GM12878 (cell line): ENCODE data around the gene GVQW3. TPM values are rescaled to one million over a fixed set of nuclear protein-coding genes. Genes with fewer than 3 reads are reported as not detected.

ENCODE experiments used
- ATAC-seq: fragments of 200-7000 bp; cut with Tn5 transposase; 3 replicates; pipeline ENCODE4 v1.9.1; 2020; ENCODE audit warnings: mild to moderate bottlenecking, moderate library complexity
- BruUV-seq: library from RNA; stranded (reverse); fragments of 400-500 nt; replicated peaks from 2 replicates; lab custom pipeline; 2021; lab: Mats Ljungman, UMichigan
- CTCF ChIA-PET: fragments of 300-600 bp; sonication (Branson Sonifier 250); formaldehyde crosslinking; extraction: SDS; loops from one replicate; lab custom pipeline; 2021; ENCODE audit warnings: inconsistent platforms; lab: Yijun Ruan, JAX
- POLR2A ChIA-PET: fragments of 350-600 bp; formaldehyde crosslinking; extraction: SDS; loops from one replicate; lab custom pipeline; 2021; ENCODE audit warnings: inconsistent platforms; lab: Charles Lee
- RAD21 ChIA-PET: fragments of 300-600 bp; sonication (Branson Sonifier 250); formaldehyde crosslinking; loops from one replicate; lab custom pipeline; 2023; ENCODE audit warnings: antibody characterized with exemption; ENCODE audit not compliant: unreplicated experiment; lab: Charles Lee
- SMC1A ChIA-PET: fragments of 300-600 bp; sonication (Branson Sonifier 250); formaldehyde crosslinking; loops from one replicate; lab custom pipeline; 2023; ENCODE audit not compliant: unreplicated experiment, uncharacterized antibody; lab: Charles Lee
- DNase-seq: peaks from one replicate; pipeline ENCODE4 v3.0.0-alpha.2; 2011; ENCODE audit warnings: low read depth, low spot score
- FAIRE-seq: peaks from 3 replicates; lab custom pipeline; 2011; peaks lifted over from hg19 to GRCh38; lab: Jason Lieb, UNC
- H2AFZ ChIP-seq: 2 replicates; pipeline ENCODE4 v1.6.0; 2011; ENCODE audit warnings: low read depth, low read length, control low read depth; ENCODE audit not compliant: control insufficient read depth
- H3K27ac ChIP-seq: 2 replicates; pipeline ENCODE4 v1.5.1; 2011; ENCODE audit warnings: control low read depth; ENCODE audit not compliant: control insufficient read depth, insufficient read depth
- H3K27me3 ChIP-seq, 2 experiments: replicated peaks in 1 of 2; 2 replicates each; pipeline versions ENCODE4 v1.6.0 to v1.6.1; 2011; ENCODE audit warnings: low read length in 1 of 2; ENCODE audit not compliant: control insufficient read depth in 2 of 2, insufficient read depth in 2 of 2
- H3K36me3 ChIP-seq, 2 experiments: 2 replicates each; pipeline ENCODE4 v1.5.1; 2011; ENCODE audit warnings: low read length in 1 of 2; ENCODE audit not compliant: control insufficient read depth in 2 of 2, insufficient read depth in 2 of 2
- H3K4me1 ChIP-seq: 2 replicates; pipeline ENCODE4 v1.6.1; 2011; ENCODE audit warnings: mild to moderate bottlenecking, low read length, moderate library complexity, mixed read lengths; ENCODE audit not compliant: control insufficient read depth, insufficient read depth
- H3K4me2 ChIP-seq: 2 replicates; pipeline ENCODE4 v1.6.0; 2011; ENCODE audit warnings: control low read depth; ENCODE audit not compliant: control insufficient read depth, insufficient read depth
- H3K4me3 ChIP-seq: fragments of 200-600 bp; sonication (generic); 2 replicates; pipeline ENCODE4 v1.5.1; 2016
- H3K79me2 ChIP-seq: 2 replicates; pipeline ENCODE4 v1.6.0; 2011; ENCODE audit warnings: low read length; ENCODE audit not compliant: control insufficient read depth, insufficient read depth
- H3K9ac ChIP-seq: 2 replicates; pipeline ENCODE4 v1.8.0; 2011; ENCODE audit warnings: low read length, control low read depth, mixed read lengths; ENCODE audit not compliant: control insufficient read depth, insufficient read depth
- H3K9me3 ChIP-seq: replicated peaks from 3 replicates; pipeline ENCODE4 v1.5.1; 2011; ENCODE audit warnings: mild to moderate bottlenecking, low read length; ENCODE audit not compliant: control insufficient read depth, insufficient read depth
- H4K20me1 ChIP-seq: 2 replicates; pipeline ENCODE4 v1.6.0; 2011; ENCODE audit not compliant: control insufficient read depth, insufficient read depth
- BHLHE40 ChIP-seq, 2 experiments: fragments of 450-650 bp in 1 of 2; IDR thresholded peaks; 2 replicates each; pipeline ENCODE4 v1.6.1; 2011 to 2017; ENCODE audit warnings: low read depth in 2 of 2, borderline replicate concordance in 1 of 2, improper control_type of control experiment in 1 of 2, low read length in 1 of 2, mild to moderate bottlenecking in 1 of 2
- CREB1 ChIP-seq: IDR thresholded peaks from 2 replicates; pipeline ENCODE4 v1.6.1; 2012; ENCODE audit warnings: low read depth, mild to moderate bottlenecking, inconsistent platforms
- CREM ChIP-seq: IDR thresholded peaks from 2 replicates; pipeline ENCODE4 v1.6.1; 2014; ENCODE audit warnings: antibody characterized with exemption, low read depth
- DPF2 ChIP-seq: fragments of 450-650 bp; IDR thresholded peaks from 2 replicates; pipeline ENCODE4 v1.6.1; 2017; ENCODE audit warnings: mild to moderate bottlenecking
- EED ChIP-seq: sonication (generic); IDR thresholded peaks from 2 replicates; pipeline ENCODE4 v1.6.1; 2016; ENCODE audit warnings: antibody characterized with exemption, low read depth
- HDGF ChIP-seq: fragments of 450-650 bp; IDR thresholded peaks from 2 replicates; pipeline ENCODE4 v1.6.1; 2016; ENCODE audit warnings: antibody characterized with exemption
- IKZF1 ChIP-seq: fragments of 450-650 bp; conservative IDR thresholded peaks from 2 replicates; pipeline ENCODE4 v1.6.1; 2017; ENCODE audit warnings: antibody characterized with exemption, mild to moderate bottlenecking
- IKZF2 ChIP-seq, 2 experiments: fragments of 450-650 bp; IDR thresholded peaks; 2 replicates each; pipeline ENCODE4 v1.6.1; 2017; ENCODE audit warnings: mild to moderate bottlenecking in 2 of 2, moderate library complexity in 2 of 2
- RAD21 ChIP-seq: IDR thresholded peaks from 2 replicates; pipeline ENCODE4 v1.6.1; 2011; ENCODE audit warnings: mild to moderate bottlenecking, low read depth, low read length, moderate library complexity; ENCODE audit not compliant: insufficient read depth
- RB1 ChIP-seq: fragments of 450-650 bp; formaldehyde crosslinking; IDR thresholded peaks from 2 replicates; pipeline ENCODE4 v1.6.1; 2017; ENCODE audit warnings: mild to moderate bottlenecking, borderline replicate concordance
- TCF3 ChIP-seq: IDR thresholded peaks from 2 replicates; pipeline ENCODE4 v1.6.1; 2012; ENCODE audit warnings: low read depth, mild to moderate bottlenecking, low read length, borderline replicate concordance; ENCODE audit not compliant: insufficient read depth
- ZNF24 ChIP-seq: fragments of 450-650 bp; IDR thresholded peaks from 2 replicates; pipeline ENCODE4 v1.6.1; 2017; ENCODE audit warnings: antibody characterized with exemption, mild to moderate bottlenecking
- WGBS: methylation state at CpG from one replicate; pipeline ENCODE4 v1.1.6; 2016; ENCODE audit warnings: low lambda C conversion rate; ENCODE audit not compliant: insufficient replicate concordance, insufficient coverage; ENCODE audit errors: missing lambda C conversion rate; 5-methylcytosine and 5-hydroxymethylcytosine counted together
- in situ Hi-C: fragments of 300-500 bp; cut with MboI; formaldehyde crosslinking; loops from 9 replicates; pipeline ENCODE4 v1.14.3; 2018; ENCODE audit warnings: mixed read lengths
- intact Hi-C: fragments of 100-400 bp; cut with micrococcal nuclease; formaldehyde crosslinking; loops from one replicate; pipeline ENCODE4 v1.14.2; 2022; ENCODE audit not compliant: unreplicated experiment
- polyA plus RNA-seq, 11 experiments: library from polyadenylated mRNA; depleted of rRNA in 4 of 11; unstranded in 6 of 11; stranded (reverse) in 5 of 11; fragments of >200 nt; fragmentation: Nextera tagmentation in 4 of 11; fragmentation: Illumina TruSeq in 1 of 11; extraction: Ambion mirVana in 4 of 11; extraction: Trizol in 1 of 11; gene quantifications; 1 replicate in 1 of 11; 2 replicates in 10 of 11; pipeline versions ENCODE4 v1.2.1 to v1.2.3, GENCODE V29; 2011 to 2016; ENCODE audit warnings: inconsistent platforms in 2 of 11, missing spikeins in 2 of 11, low read depth in 1 of 11
- total RNA-seq, 4 experiments: library from RNA; depleted of rRNA in 3 of 4; stranded (reverse); fragments of >200 nt in 3 of 4; fragmentation: Illumina TruSeq in 1 of 4; extraction: Trizol in 1 of 4; gene quantifications; 2 replicates each; pipeline versions ENCODE4 v1.2.1 to v1.2.3, GENCODE V29; 2013 to 2021
- TF ChIP-seq, protein P1 (sequence below): IDR thresholded peaks from 2 replicates; pipeline ENCODE4 v1.6.1; 2012; ENCODE audit warnings: mild to moderate bottlenecking, low read depth, low read length
- TF ChIP-seq, protein P2 (sequence below): fragments of 450-650 bp; conservative IDR thresholded peaks from 2 replicates; pipeline ENCODE4 v1.6.1; 2017; ENCODE audit warnings: mild to moderate bottlenecking, moderate library complexity

The GVQW3 gene
- total and polyA plus RNA-seq, 10 of the 15 experiments (the other 5 are each of a cell fraction or from before 2014, with no cell fraction given), result 0.13 to 3.3 (median 1.7) TPM

DNA sequence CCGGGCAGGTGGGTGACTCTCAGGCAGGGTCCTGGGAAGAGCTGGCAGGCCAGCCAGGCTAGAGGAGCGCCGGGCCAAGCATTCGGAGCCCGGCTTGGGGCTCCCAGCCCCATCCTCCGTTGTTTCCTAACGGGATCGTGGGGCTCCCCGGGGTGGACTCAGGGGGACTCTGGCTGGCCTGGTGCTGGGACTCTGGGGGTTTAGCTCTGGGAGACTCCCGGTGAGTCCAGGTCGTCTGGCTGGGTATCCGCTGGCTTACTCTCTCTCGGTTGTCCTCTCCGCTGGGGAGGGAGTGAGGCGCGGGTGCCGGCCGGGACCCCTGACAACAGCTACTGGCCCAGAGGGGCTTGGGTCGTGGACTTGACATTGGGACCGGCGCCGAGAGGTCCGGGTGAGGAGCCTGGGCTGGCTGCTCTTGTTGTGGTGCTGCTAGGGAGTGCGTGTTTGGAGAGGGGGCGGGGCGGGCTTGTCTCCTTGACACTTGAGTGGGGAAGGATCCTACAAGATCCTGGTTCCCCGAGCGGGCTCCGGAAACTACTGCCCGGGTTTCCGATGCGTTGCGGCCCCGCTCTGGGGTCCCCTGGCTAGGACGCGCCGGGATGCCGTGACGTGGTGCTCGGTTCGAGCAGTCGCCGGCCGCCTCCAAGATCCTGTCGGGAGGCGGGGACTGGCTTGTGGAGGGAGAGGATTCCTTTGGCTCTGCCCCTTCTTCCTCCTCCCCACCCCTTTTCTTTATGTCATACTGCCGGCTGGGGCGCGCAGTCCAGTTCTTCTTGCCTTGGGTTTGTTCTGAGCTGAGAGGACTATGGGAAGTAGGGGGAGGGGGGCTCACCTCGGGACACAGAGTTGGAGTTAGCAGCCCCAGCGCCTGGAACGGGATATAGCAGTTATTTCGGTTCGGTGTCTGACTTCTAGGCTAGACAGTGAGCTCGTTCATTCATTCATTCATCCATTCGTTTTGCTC lies 64.3 kb downstream of the GVQW3 start:
- SMC1A ChIA-PET, result interaction anchor here (0.6 to 1.4 kb wide), 4 partner anchors 11 to 78 kb away, joined by 3 to 5 read pairs (median 4); no protein-coding TSS in a partner anchor
- no peak for TF ChIP-seq RAD21
- TF ChIP-seq BHLHE40 (IDR thresholded peaks at IDR 0.05; ENCODE audit: borderline replicate concordance in 1 of 2, low read depth in 2 of 2, low read length in 1 of 2), result no peak
- TF ChIP-seq HDGF, result no peak
- TF ChIP-seq EED, result peak; percentile 73; the same call in 1 of the 2 replicates
- TF ChIP-seq CREM, result 0 out of 2 replicates have a peak, but pooled peaks have one; percentile 3
- TF ChIP-seq RB1, result 0 out of 2 replicates have a peak, but pooled peaks have one; percentile 32
- peak; percentile 91 for TF ChIP-seq ZNF24
- TF ChIP-seq, protein P1, sequence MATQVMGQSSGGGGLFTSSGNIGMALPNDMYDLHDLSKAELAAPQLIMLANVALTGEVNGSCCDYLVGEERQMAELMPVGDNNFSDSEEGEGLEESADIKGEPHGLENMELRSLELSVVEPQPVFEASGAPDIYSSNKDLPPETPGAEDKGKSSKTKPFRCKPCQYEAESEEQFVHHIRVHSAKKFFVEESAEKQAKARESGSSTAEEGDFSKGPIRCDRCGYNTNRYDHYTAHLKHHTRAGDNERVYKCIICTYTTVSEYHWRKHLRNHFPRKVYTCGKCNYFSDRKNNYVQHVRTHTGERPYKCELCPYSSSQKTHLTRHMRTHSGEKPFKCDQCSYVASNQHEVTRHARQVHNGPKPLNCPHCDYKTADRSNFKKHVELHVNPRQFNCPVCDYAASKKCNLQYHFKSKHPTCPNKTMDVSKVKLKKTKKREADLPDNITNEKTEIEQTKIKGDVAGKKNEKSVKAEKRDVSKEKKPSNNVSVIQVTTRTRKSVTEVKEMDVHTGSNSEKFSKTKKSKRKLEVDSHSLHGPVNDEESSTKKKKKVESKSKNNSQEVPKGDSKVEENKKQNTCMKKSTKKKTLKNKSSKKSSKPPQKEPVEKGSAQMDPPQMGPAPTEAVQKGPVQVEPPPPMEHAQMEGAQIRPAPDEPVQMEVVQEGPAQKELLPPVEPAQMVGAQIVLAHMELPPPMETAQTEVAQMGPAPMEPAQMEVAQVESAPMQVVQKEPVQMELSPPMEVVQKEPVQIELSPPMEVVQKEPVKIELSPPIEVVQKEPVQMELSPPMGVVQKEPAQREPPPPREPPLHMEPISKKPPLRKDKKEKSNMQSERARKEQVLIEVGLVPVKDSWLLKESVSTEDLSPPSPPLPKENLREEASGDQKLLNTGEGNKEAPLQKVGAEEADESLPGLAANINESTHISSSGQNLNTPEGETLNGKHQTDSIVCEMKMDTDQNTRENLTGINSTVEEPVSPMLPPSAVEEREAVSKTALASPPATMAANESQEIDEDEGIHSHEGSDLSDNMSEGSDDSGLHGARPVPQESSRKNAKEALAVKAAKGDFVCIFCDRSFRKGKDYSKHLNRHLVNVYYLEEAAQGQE, result no peak
- no peak for TF ChIP-seq TCF3
- peak; percentile 49 to 58 for TF ChIP-seq IKZF2 (IDR thresholded peaks at IDR 0.05)
- TF ChIP-seq DPF2, result 0 out of 2 replicates have a peak, but pooled peaks have one; percentile 44
- TF ChIP-seq IKZF1, result peak; percentile 16
- TF ChIP-seq, protein P2, sequence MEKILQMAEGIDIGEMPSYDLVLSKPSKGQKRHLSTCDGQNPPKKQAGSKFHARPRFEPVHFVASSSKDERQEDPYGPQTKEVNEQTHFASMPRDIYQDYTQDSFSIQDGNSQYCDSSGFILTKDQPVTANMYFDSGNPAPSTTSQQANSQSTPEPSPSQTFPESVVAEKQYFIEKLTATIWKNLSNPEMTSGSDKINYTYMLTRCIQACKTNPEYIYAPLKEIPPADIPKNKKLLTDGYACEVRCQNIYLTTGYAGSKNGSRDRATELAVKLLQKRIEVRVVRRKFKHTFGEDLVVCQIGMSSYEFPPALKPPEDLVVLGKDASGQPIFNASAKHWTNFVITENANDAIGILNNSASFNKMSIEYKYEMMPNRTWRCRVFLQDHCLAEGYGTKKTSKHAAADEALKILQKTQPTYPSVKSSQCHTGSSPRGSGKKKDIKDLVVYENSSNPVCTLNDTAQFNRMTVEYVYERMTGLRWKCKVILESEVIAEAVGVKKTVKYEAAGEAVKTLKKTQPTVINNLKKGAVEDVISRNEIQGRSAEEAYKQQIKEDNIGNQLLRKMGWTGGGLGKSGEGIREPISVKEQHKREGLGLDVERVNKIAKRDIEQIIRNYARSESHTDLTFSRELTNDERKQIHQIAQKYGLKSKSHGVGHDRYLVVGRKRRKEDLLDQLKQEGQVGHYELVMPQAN, result 0 out of 2 replicates have a peak, but pooled peaks have one; percentile 32
- 0 out of 2 replicates have a peak, but pooled peaks have one; percentile 30 for TF ChIP-seq CREB1
- H3K4me2 ChIP-seq, result peak overlapping the region; percentile 95
- in situ Hi-C loops (no loop called here), intact Hi-C loops (loop anchor here (2.0 to 10.0 kb wide), 3 partner anchors 65 to 227 kb away; partner anchors contain the start of genes GVQW3 and THAP12)
- H4K20me1 ChIP-seq, result no peaks in the 10 kb centered on the region
- peak overlapping the region; percentile 98 for H3K4me3 ChIP-seq
- no peaks in the 10 kb centered on the region for H3K9me3 ChIP-seq
- ATAC-seq (peak; percentile 60), DNase-seq (no peak), FAIRE-seq (no peak)
- CTCF ChIA-PET, result interaction anchor here (0.5 to 1.8 kb wide), 9 partner anchors 9 to 602 kb away, joined by 3 to 5 read pairs (median 4); no protein-coding TSS in a partner anchor
- H3K27me3 ChIP-seq, result no peaks in the 10 kb centered on the region
- WGBS, result 2% methylated on average over 53 of the region's 56 CpGs
- H3K27ac ChIP-seq, result peak overlapping the region; percentile 95
- H3K9ac ChIP-seq, result peak overlapping the region; percentile 97
- peaks cover 0 to 1% of the 10 kb centered on the region in 2 experiments; a peak in 1 of 4 replicates for H3K36me3 ChIP-seq
- RAD21 ChIA-PET, result interaction anchor here (1.2 to 1.6 kb wide), 4 partner anchors 17 to 238 kb away, joined by 3 to 5 read pairs (median 4); no protein-coding TSS in a partner anchor
- POLR2A ChIA-PET, result interaction anchor here (0.6 to 1.1 kb wide), 3 partner anchors 62 to 67 kb away, joined by 3 read pairs; partner anchors contain the start of genes GVQW3 and THAP12
- H2AFZ ChIP-seq, result peak overlapping the region; percentile 99
- no peaks in the 10 kb centered on the region; the same call in 1 of the 2 replicates for H3K4me1 ChIP-seq
- H3K79me2 ChIP-seq, result peaks cover 38% of the 10 kb centered on the region
- TSS peak; percentile 67 for BruUV-seq
